Measurements from ENCODE around the gene ERMARD.
A peak's percentile ranks its signal among the peaks of the same experiment; 100 is the strongest.

Gene ERMARD

GRCh38 chr6:169789944-169790927, 38.8 kb downstream of the ERMARD start:
- Histone ChIP-seq H3K27me3 (ENCODE audit: control insufficient read depth in 1 of 2, insufficient read depth in 2 of 2, low read length in 2 of 2) (no peaks in the 10 kb centered on the region), H3K27ac (ENCODE audit: low read depth, low read length) (no peak overlapping the region), H3K36me3 (ENCODE audit: control insufficient read depth in 1 of 2, insufficient read depth in 2 of 2, low read length in 2 of 2) (no peaks in the 10 kb centered on the region), H3K4me3 (ENCODE audit: low read depth in 1 of 2, low read length in 2 of 2) (peak overlapping the region; percentile 85), H3K9me3 (ENCODE audit: control insufficient read depth in 1 of 2, low read length in 2 of 2) (no peaks in the 10 kb centered on the region), H3K4me1 (ENCODE audit: control insufficient read depth in 1 of 2, insufficient read depth in 2 of 2, low read length in 2 of 2) (peaks cover 34% of the 10 kb centered on the region in 2 donors), H3K9ac (ENCODE audit: low read depth in 1 of 2, low read length in 2 of 2) (peak overlapping the region; percentile 64 to 79)

- no peak overlapping the region for H3K27ac ChIP-seq (ENCODE audit: low read depth, low read length)
- no peak overlapping the region for H3K9ac ChIP-seq (ENCODE audit: low read depth in 1 of 2, low read length in 2 of 2)
- H3K4me1 ChIP-seq (ENCODE audit: control insufficient read depth in 1 of 2, insufficient read depth in 2 of 2, low read length in 2 of 2): peaks cover 34% of the 10 kb centered on the region in 2 donors
- no peaks in the 10 kb centered on the region for H3K36me3 ChIP-seq (ENCODE audit: control insufficient read depth in 1 of 2, insufficient read depth in 2 of 2, low read length in 2 of 2)
- H3K4me3 ChIP-seq (ENCODE audit: low read depth in 1 of 2, low read length in 2 of 2): peak overlapping the region in 1 of 2 donors; percentile 85
- no peaks in the 10 kb centered on the region for H3K9me3 ChIP-seq (ENCODE audit: control insufficient read depth in 1 of 2, low read length in 2 of 2)
- no peaks in the 10 kb centered on the region for H3K27me3 ChIP-seq (ENCODE audit: control insufficient read depth in 1 of 2, insufficient read depth in 2 of 2, low read length in 2 of 2)
Observed at GRCh38 chr6:169791721-169792131, 40.3 kb downstream of the ERMARD start.

GRCh38 chr6:169792306-169793015, 41.0 kb downstream of the ERMARD start:
- Histone ChIP-seq H3K27me3 (ENCODE audit: control insufficient read depth in 1 of 2, insufficient read depth in 2 of 2, low read length in 2 of 2) (no peaks in the 10 kb centered on the region), H3K9me3 (ENCODE audit: control insufficient read depth in 1 of 2, low read length in 2 of 2) (no peaks in the 10 kb centered on the region), H3K4me3 (ENCODE audit: low read depth in 1 of 2, low read length in 2 of 2) (no peak overlapping the region), H3K36me3 (ENCODE audit: control insufficient read depth in 1 of 2, insufficient read depth in 2 of 2, low read length in 2 of 2) (no peaks in the 10 kb centered on the region), H3K4me1 (ENCODE audit: control insufficient read depth in 1 of 2, insufficient read depth in 2 of 2, low read length in 2 of 2) (peaks cover 34% of the 10 kb centered on the region in 2 donors), H3K9ac (ENCODE audit: low read depth in 1 of 2, low read length in 2 of 2) (no peak overlapping the region), H3K27ac (ENCODE audit: low read depth, low read length) (no peak overlapping the region)

- Histone ChIP-seq H3K4me1 (ENCODE audit: control insufficient read depth in 1 of 2, insufficient read depth in 2 of 2, low read length in 2 of 2) (peaks cover 34% of the 10 kb centered on the region in 2 donors), H3K9ac (ENCODE audit: low read depth in 1 of 2, low read length in 2 of 2) (no peak overlapping the region), H3K9me3 (ENCODE audit: control insufficient read depth in 1 of 2, low read length in 2 of 2) (no peaks in the 10 kb centered on the region), H3K4me3 (ENCODE audit: low read depth in 1 of 2, low read length in 2 of 2) (no peak overlapping the region), H3K36me3 (ENCODE audit: control insufficient read depth in 1 of 2, insufficient read depth in 2 of 2, low read length in 2 of 2) (no peaks in the 10 kb centered on the region), H3K27me3 (ENCODE audit: control insufficient read depth in 1 of 2, insufficient read depth in 2 of 2, low read length in 2 of 2) (no peaks in the 10 kb centered on the region), H3K27ac (ENCODE audit: low read depth, low read length) (no peak overlapping the region)
Observed at GRCh38 chr6:169793408-169793807, 42.0 kb downstream of the ERMARD start.

GRCh38 chr6:169794317-169795055, 43.1 kb downstream of the ERMARD start:
- no peak overlapping the region for H3K4me3 ChIP-seq (ENCODE audit: low read depth in 1 of 2, low read length in 2 of 2)
- H3K27me3 ChIP-seq (ENCODE audit: control insufficient read depth in 1 of 2, insufficient read depth in 2 of 2, low read length in 2 of 2): no peaks in the 10 kb centered on the region
- no peak overlapping the region for H3K9ac ChIP-seq (ENCODE audit: low read depth in 1 of 2, low read length in 2 of 2)
- no peaks in the 10 kb centered on the region for H3K9me3 ChIP-seq (ENCODE audit: control insufficient read depth in 1 of 2, low read length in 2 of 2)
- H3K27ac ChIP-seq (ENCODE audit: low read depth, low read length): no peak overlapping the region
- H3K4me1 ChIP-seq (ENCODE audit: control insufficient read depth in 1 of 2, insufficient read depth in 2 of 2, low read length in 2 of 2): peaks cover 28 to 29% of the 10 kb centered on the region in 2 donors
- no peaks in the 10 kb centered on the region for H3K36me3 ChIP-seq (ENCODE audit: control insufficient read depth in 1 of 2, insufficient read depth in 2 of 2, low read length in 2 of 2)

GRCh38 chr6:169795196-169795595, 43.8 kb downstream of the ERMARD start:
- Histone ChIP-seq H3K9me3 (ENCODE audit: control insufficient read depth in 1 of 2, low read length in 2 of 2) (no peaks in the 10 kb centered on the region), H3K27me3 (ENCODE audit: control insufficient read depth in 1 of 2, insufficient read depth in 2 of 2, low read length in 2 of 2) (no peaks in the 10 kb centered on the region), H3K9ac (ENCODE audit: low read depth in 1 of 2, low read length in 2 of 2) (no peak overlapping the region), H3K27ac (ENCODE audit: low read depth, low read length) (no peak overlapping the region), H3K4me1 (ENCODE audit: control insufficient read depth in 1 of 2, insufficient read depth in 2 of 2, low read length in 2 of 2) (peaks cover 23 to 27% of the 10 kb centered on the region in 2 donors), H3K4me3 (ENCODE audit: low read depth in 1 of 2, low read length in 2 of 2) (no peak overlapping the region), H3K36me3 (ENCODE audit: control insufficient read depth in 1 of 2, insufficient read depth in 2 of 2, low read length in 2 of 2) (no peaks in the 10 kb centered on the region)

- Histone ChIP-seq H3K27me3 (ENCODE audit: control insufficient read depth in 1 of 2, insufficient read depth in 2 of 2, low read length in 2 of 2) (no peaks in the 10 kb centered on the region), H3K27ac (ENCODE audit: low read depth, low read length) (no peak overlapping the region), H3K9ac (ENCODE audit: low read depth in 1 of 2, low read length in 2 of 2) (no peak overlapping the region), H3K4me1 (ENCODE audit: control insufficient read depth in 1 of 2, insufficient read depth in 2 of 2, low read length in 2 of 2) (peaks cover 19 to 26% of the 10 kb centered on the region in 2 donors), H3K9me3 (ENCODE audit: control insufficient read depth in 1 of 2, low read length in 2 of 2) (no peaks in the 10 kb centered on the region), H3K4me3 (ENCODE audit: low read depth in 1 of 2, low read length in 2 of 2) (no peak overlapping the region), H3K36me3 (ENCODE audit: control insufficient read depth in 1 of 2, insufficient read depth in 2 of 2, low read length in 2 of 2) (no peaks in the 10 kb centered on the region)
Observed at GRCh38 chr6:169798764-169799473, 47.5 kb downstream of the ERMARD start.

- no peaks in the 10 kb centered on the region for H3K36me3 ChIP-seq (ENCODE audit: control insufficient read depth in 1 of 2, insufficient read depth in 2 of 2, low read length in 2 of 2)
- no peaks in the 10 kb centered on the region for H3K9me3 ChIP-seq (ENCODE audit: control insufficient read depth in 1 of 2, low read length in 2 of 2)
- H3K4me1 ChIP-seq (ENCODE audit: control insufficient read depth in 1 of 2, insufficient read depth in 2 of 2, low read length in 2 of 2): peaks cover 19 to 20% of the 10 kb centered on the region in 2 donors
- no peak overlapping the region for H3K27ac ChIP-seq (ENCODE audit: low read depth, low read length)
- H3K27me3 ChIP-seq (ENCODE audit: control insufficient read depth in 1 of 2, insufficient read depth in 2 of 2, low read length in 2 of 2): no peaks in the 10 kb centered on the region
- H3K4me3 ChIP-seq (ENCODE audit: low read depth in 1 of 2, low read length in 2 of 2): no peak overlapping the region
- H3K9ac ChIP-seq (ENCODE audit: low read depth in 1 of 2, low read length in 2 of 2): no peak overlapping the region
Observed at GRCh38 chr6:169799474-169799926, 48.1 kb downstream of the ERMARD start.

- no peak overlapping the region for H3K4me3 ChIP-seq (ENCODE audit: low read depth in 1 of 2, low read length in 2 of 2)
- H3K27me3 ChIP-seq (ENCODE audit: control insufficient read depth in 1 of 2, insufficient read depth in 2 of 2, low read length in 2 of 2): no peaks in the 10 kb centered on the region
- H3K27ac ChIP-seq (ENCODE audit: low read depth, low read length): no peak overlapping the region
- H3K36me3 ChIP-seq (ENCODE audit: control insufficient read depth in 1 of 2, insufficient read depth in 2 of 2, low read length in 2 of 2): no peaks in the 10 kb centered on the region
- no peaks in the 10 kb centered on the region for H3K9me3 ChIP-seq (ENCODE audit: control insufficient read depth in 1 of 2, low read length in 2 of 2)
- H3K9ac ChIP-seq (ENCODE audit: low read depth in 1 of 2, low read length in 2 of 2): no peak overlapping the region
- peaks cover 13 to 17% of the 10 kb centered on the region in 2 donors for H3K4me1 ChIP-seq (ENCODE audit: control insufficient read depth in 1 of 2, insufficient read depth in 2 of 2, low read length in 2 of 2)
Observed at GRCh38 chr6:169800116-169800667, 48.8 kb downstream of the ERMARD start.
